NCI-H82 treated with DMSO at 0.1 percent for 48 hours (cell line): ENCODE results near the gene ACTR3C.
"Not testable (repeated sequence)": the region's sequence is repeated elsewhere in the genome, so short reads cannot be mapped to it uniquely, and the experiment has no call there.

Experiments used
- DNase-seq: peaks from one replicate; lab custom pipeline; 2025; ENCODE audit not compliant: unreplicated experiment; lab: John Stamatoyannopoulos, UW

The ACTR3C gene

DNA sequence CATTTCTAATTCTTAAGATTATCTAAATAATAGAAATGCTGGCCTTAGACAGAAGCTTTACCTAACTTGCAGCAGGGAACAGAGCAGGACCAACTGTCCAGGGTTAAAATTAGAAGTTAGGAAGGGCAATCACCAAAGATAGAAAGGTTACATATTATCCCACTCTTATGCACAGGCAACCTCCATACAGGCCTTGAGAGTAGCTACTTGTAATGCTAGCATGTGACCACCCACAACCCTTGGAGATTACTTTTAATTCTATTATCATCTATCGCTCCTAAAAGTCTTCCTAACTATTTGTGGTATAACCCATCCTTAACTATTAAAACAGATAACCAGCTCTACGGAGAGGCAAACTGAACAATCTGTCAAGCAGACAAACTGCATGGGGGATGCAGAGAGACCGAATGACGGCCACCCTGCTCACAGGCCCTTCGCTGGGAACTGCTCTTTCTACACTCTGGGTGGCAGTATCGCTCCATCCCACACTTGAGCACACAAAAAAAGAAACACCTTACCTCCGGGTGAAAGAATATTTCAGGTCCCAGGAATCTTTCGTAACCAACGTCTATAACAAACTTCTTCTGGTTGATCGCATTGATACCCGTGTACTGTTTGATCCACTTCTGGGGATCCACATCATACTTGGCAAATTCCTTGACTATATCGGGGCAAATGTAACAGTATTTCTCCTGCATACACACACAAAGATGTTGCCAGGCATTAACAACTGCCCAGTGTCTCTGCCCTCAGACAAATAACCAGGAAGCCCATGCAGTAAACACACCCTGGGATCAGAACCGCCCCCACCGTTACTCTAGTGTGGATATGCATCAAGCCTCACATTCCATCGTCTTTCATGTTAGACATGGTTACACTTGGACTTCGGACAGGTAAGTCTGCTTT, 37.2 kb downstream of the ACTR3C start:
- DNase-seq = not testable (repeated sequence)

DNA sequence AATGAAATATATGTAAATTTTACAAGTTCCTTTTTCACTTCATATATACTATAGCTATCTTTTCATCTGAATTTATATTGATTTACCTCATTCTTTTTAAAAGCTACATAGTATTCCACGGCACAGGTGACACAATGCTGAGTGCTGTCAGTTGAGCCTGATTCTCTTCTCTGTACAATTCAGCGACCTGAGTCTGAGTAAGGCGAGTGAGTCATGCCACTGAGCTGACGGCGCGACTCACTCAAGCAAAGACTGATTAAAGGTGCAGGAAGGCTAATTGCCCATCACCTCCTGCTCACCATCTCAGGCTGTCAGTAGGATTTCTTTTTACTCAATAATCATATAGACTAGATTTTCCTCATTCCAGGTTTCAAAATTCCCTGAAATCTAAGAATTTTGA, 39.7 kb downstream of the ACTR3C start:
- DNase-seq = not testable (repeated sequence)

DNA sequence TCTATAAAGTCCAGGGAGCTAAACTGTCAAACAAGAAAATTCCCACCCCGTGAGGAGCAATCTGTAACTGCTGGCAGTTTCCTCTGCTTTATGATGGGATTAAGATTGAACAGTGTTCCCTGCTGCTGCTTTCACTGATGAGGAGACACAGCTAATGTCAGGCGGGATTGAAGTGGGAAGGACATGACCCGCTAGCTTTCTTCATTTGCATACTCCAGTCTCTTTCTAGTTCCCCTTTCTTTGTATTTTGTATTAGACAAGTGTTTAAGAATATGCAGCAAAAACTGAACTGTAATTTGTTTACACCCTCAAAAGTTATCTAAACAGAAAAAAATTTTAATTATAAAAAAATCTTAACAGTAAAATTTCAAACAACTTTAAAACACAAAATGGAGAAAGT, 40.2 kb downstream of the ACTR3C start:
- not testable (repeated sequence) for DNase-seq

DNA sequence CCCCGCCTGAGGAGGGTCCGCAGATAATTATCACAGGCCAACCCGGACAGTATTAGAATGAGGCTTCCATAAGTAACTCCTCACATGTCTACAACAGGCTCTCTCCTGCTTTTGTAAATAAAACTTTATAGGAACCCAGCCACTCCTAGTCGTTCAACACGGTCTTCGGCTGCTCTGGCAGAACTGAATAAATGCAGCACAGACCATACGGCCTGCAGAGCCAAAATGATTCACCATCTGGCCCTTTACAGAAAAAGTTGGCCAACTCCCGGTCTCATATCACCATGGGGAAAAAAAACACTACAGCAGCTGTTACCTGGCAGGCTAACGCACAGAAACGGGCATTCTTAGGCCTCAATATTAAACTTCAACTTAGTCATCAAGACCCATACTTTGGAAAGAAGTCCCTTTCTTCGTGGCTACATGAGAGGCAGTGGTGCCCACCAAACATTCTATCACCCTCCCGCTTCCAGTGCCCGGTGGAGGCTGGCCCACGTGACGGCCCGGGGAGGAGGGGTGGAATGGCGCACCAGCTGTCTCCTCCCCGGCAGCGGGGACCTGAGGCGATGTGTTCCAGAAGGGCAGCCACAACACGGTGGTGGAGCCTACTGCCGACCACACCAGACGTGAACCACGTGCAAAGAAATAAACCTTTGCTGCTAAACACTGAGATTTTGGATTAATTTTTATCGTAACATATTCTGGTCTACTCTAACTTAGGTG, 41.5 kb downstream of the ACTR3C start:
- not testable (repeated sequence) for DNase-seq

GRCh38 chr7:150278383-150278782, 45.0 kb downstream of the ACTR3C start:
- DNase-seq = not testable (repeated sequence)

DNA sequence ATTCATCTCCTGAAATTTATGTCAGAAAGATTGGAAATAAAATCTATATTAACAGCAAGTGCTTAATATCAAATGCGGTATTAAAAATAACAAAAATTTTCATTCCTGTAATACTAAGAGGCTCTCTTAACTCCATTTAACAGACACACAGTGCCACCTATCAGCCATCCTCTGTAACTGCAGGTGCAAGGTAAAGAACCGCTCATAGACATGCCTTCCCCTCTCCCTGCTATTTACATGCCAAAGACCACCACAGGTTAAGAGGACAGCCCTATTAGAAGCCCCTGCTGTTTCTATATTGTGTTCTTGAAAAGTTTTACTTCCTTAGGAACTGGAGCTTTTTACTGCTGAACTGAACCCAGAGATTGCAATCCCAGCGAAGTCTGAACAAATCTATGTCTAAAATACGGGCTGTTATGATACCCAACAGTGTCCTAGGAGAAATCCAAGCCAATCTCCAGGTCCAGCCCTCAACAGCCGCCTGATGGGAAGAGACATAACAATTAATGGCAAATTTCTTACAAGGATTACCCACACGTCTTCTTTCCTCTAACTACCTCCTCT, 47.1 kb downstream of the ACTR3C start:
- DNase-seq = peak; percentile 9

DNA sequence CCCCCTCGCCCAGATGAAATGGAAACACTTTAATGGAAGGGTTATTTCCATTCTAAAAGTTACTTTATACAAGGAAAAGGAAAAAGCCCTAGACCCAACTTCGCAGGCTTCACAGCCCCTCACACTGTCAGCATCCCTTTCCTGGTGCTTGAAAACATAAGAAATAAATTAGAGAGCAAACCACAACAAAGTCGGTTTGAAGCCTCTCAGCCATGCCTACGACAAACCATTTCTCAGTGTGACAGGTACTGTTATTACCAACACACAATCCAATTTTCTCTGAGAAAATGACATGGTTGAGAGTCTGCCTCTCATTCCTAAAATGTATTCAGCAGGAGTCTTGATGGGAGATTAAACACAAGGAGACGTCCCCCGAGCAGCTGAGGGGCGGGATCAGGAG, 51.4 kb downstream of the ACTR3C start:
- not testable (repeated sequence) for DNase-seq

GRCh38 chr7:150270101-150270824, 53.1 kb downstream of the ACTR3C start:
- not testable (repeated sequence) for DNase-seq

DNA sequence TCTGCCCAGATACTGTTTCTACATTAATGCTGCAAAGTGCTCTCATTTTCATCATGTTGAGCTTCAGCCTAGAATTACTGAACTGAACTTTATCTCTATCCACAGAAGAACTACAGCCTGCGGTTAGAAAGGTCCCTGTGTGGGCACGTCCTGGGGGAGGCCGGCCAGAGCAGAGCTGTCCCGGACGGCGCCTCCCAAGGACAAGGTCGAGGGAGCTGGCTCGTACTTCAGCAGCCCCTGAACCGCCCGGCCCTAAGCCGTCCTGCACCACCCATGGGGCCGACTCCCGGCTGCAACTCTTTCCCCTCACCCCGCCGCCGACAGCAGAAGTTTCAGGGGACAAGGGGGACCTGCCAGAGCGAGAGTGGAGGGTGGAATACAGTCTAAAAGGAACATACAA, 54.5 kb downstream of the ACTR3C start:
- not testable (repeated sequence) for DNase-seq

GRCh38 chr7:150268287-150268686, 55.1 kb downstream of the ACTR3C start:
- not testable (repeated sequence) for DNase-seq

DNA sequence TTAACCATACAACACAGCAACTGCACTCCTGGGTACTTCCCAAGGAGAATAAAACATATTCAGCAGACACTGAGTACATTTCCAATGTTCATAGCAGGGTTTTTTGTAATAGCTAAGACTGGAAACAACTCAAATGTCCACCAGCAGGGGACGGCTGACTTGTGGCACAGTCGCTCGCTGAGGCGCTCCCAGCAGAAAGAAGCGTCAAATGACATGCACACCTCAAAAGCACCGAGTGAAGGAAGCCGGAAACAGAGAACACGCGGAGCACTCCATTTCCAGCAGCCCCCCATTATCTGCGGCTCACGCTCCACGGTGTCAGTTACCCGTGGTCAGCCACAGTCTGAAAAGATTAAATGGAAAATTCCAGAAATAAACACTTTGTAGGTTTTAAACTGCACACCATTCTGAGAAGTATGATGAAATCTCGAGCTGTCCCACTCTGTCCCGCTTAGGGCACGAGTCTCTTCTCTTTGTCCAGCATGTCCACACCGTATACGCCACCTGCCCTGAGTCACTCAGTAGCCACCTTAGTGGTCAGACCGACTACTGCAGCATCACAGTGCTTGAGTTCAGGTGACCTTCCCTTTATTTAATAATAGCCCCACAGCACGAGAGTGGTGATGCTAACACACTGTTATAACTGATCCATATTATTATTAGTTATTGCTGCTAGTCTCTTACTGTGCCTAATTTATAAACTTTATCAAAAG, 56.2 kb downstream of the ACTR3C start:
- not testable (repeated sequence) for DNase-seq

GRCh38 chr7:150262656-150263055, 60.7 kb downstream of the ACTR3C start:
- DNase-seq = not testable (repeated sequence)

DNA sequence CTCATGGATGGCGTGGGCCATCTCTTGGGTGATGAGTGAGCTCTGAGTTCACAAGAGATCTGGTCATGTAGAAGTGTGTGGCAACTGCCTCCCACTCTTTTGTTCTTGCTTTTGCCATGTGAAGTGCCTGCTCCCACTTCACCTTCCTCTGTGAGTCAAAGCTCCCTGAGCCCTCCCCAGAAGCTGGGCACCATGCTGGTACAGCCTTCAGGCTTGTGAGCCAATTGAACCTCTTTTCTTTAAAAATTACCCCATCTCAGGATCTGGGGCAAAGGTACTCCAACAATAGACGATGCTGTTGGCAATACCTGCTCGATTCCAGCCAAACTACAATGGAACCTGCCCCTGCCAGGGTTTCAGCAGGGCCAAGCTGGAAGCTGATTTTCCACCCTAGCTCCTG, 75.6 kb downstream of the ACTR3C start:
- DNase-seq = not testable (repeated sequence)

DNA sequence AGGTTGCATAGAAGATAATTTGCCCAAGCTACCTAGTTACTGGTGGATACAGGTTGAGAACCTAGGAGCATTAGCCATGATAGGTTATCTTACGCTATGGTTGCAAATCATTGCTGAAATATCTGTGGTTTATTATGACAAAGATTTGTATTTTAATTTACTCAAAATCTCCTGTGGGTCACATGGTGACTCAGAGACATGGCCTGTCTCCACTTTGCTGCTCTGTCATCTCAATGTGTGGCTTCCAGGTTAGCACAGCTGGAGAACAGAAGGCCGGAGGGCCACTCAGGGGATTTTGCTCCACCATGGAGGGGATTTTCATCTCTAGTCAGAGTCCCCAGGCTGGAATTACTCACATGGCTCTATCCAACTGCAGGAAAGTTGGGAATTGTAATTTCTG, 78.1 kb downstream of the ACTR3C start:
- DNase-seq = not testable (repeated sequence)

GRCh38 chr7:150242935-150243334, 80.4 kb downstream of the ACTR3C start:
- not testable (repeated sequence) for DNase-seq

DNA sequence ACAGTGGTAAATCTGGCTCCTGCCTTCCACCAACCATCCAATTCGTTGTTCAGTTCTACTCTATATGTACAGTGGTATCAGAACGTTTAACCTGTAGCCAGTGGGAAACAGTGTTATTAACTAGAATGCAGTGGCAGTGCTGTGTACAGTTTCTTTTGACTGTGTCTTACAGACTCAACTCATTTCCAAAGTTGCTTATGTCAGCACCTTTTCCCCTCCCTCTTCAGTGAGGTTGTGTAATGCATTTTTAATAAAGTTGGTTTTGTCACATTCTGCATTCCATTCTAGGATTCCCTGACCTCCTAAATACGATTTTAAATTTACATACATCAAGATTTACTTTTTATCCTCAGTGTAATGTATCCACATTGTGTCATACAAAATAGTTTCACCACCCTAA, 97.9 kb downstream of the ACTR3C start:
- not testable (repeated sequence) for DNase-seq

DNA sequence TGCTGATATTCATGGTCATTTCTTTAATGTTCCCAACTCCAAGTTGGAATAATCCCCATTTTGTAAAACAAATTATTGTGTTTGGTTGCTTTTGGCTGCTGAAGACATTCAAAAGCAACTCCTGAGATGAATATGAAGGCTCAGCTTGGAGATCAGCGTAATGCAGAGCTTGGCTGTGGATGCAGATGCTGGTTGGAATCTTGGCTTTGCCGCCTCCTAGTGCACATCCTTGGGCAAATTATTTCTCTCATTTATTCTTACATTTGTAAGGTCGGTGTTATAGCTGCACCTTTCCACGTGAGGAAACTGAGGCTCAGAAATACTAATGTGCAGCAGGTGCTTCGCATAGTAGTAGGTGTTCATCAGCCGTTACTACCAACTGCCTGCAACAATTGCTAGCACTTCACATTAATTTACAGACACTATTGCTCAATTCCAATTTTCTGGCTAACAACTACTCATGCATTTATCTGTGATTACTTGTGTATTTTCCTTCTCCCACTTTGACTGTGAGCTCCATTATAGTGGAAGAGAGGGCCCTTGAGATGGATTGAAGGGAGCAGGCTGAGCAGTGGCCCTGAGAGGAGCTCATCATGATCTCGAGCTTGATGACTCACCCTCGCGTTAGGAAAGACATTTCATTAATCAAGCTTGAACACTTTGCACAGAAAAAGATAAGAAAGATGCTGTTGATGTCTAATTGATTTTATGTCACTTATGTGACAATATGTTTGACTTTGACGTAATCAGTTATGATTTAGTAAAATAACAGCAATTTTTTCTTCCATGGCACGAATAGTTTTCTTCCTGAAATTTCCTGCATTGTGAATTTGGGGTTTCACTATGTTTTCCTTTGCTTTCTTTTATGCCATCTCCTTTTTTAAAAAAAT, 101.0 kb downstream of the ACTR3C start:
- not testable (repeated sequence) for DNase-seq

GRCh38 chr7:150220673-150221181, 102.6 kb downstream of the ACTR3C start:
- not testable (repeated sequence) for DNase-seq
